GM23248 (cell line): ENCODE data around the gene PTPRF.

ENCODE experiments used
- EZH2 ChIP-seq: fragments of 200-600 bp; sonication (generic); IDR thresholded peaks from 2 replicates; pipeline ENCODE4 v1.6.1; 2018; ENCODE audit warnings: antibody characterized with exemption, mild to moderate bottlenecking; ENCODE audit not compliant: insufficient read depth, poor library complexity, severe bottlenecking
- EZH2phosphoT487 ChIP-seq: fragments of 200-600 bp; sonication (generic); IDR thresholded peaks from 2 replicates; pipeline ENCODE4 v1.6.1; 2018; ENCODE audit warnings: antibody characterized with exemption, moderate library complexity, mild to moderate bottlenecking, low read depth; ENCODE audit not compliant: insufficient read depth

- TF ChIP-seq EZH2 (no peak), EZH2phosphoT487 (no peak)
Measured at GRCh38 chr1:43491061-43491460, 39.6 kb upstream of the PTPRF start.
